Measurements from ENCODE around the gene GALNT10. TPM values are rescaled to one million over a fixed set of nuclear protein-coding genes. Genes with fewer than 3 reads are reported as not detected.

The GALNT10 gene
- total and polyA plus RNA-seq, 2 of the 4 experiments (the other 2 are of a cell fraction) = 46.2 to 67.0 TPM

DNA sequence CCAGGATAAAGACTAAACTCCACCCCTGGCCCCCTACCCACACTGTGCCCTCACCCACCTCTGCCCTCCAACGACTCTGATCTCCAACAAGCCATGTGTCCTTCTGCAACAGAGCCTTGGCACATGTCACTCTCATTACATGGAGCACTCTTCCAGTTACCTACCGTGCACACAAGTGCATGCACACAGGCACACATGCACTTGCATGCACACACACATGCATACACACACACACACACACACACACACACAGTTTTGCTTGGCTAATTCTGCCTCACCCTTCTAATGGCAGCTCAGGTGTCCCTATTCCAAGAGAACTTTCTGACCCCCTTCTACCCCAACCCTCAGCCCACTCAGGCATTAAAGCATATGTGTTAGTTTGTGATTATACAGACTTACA is 19.6 kb downstream of the GALNT10 start:
- WGBS, 2 experiments (ENCODE audit: extremely low coverage in 2 of 2, insufficient read length in 1 of 2) = 14% methylated on average over 1 of the region's 2 CpGs; no CpG with 5 or more reads in 1 of the 2 experiments
- Histone ChIP-seq H3K4me3 (ENCODE audit: insufficient read depth, low read depth, low read length) (no peak overlapping the region), H2BK120ac (ENCODE audit: low read depth, low read length) (peak overlapping the region; percentile 28; the same call in 1 of the 2 replicates), H3K9me1 (ENCODE audit: insufficient read depth, low read length) (peaks cover 41% of the 10 kb centered on the region), H2AK5ac (ENCODE audit: low read depth, low read length) (peak overlapping the region; percentile 59), H3K4ac (ENCODE audit: low read depth, low read length) (peak overlapping the region; percentile 68), H2AFZ (replicated peaks; ENCODE audit: low read length, poor library complexity) (peak overlapping the region; percentile 8), H3K23ac (ENCODE audit: low read depth, low read length) (0 out of 2 replicates have a peak overlapping the region, but pooled peaks have one; percentile 63), H3K27me3 (ENCODE audit: control insufficient read depth, insufficient read depth, low read length) (no peaks in the 10 kb centered on the region), H3K4me1 (ENCODE audit: control insufficient read depth, insufficient read depth, low read length) (peaks cover 17% of the 10 kb centered on the region), H3K79me1 (ENCODE audit: low read depth in 1 of 2, low read length in 2 of 2) (peaks cover 37 to 84% of the 10 kb centered on the region in 2 experiments), H3K14ac (replicated peaks; ENCODE audit: low read depth, low read length) (peak overlapping the region; percentile 69; the same call in 1 of the 2 replicates), H3K18ac (ENCODE audit: low read depth, low read length) (no peak overlapping the region), H3K4me2 (ENCODE audit: low read depth, low read length) (no peak overlapping the region), H3K9ac (ENCODE audit: low read depth, low read length) (no peak overlapping the region), H3K36me3 (ENCODE audit: control insufficient read depth, insufficient read depth, low read length) (peaks cover 5% of the 10 kb centered on the region), H2BK15ac (ENCODE audit: low read depth, low read length) (no peak overlapping the region; the same call in 2 of the 3 replicates), H3K56ac (ENCODE audit: extremely low read depth, insufficient read depth, low read length) (no peak overlapping the region), H2BK20ac (ENCODE audit: low read depth, low read length) (no peak overlapping the region), H3K9me3 (ENCODE audit: control insufficient read depth, insufficient read depth, low read length) (0 out of 2 replicates have a peak, but pooled peaks cover 4% of the 10 kb centered on the region), H4K20me1 (ENCODE audit: insufficient read depth, low read length) (peaks cover 4% of the 10 kb centered on the region; the same call in 1 of the 2 replicates), H3K27ac (ENCODE audit: insufficient read depth, low read length) (no peak overlapping the region), H4K8ac (ENCODE audit: low read depth in 2 of 2, low read length in 2 of 2) (peak overlapping the region in 1 of 2 experiments; percentile 67; a peak in 1 of 4 replicates), H2AK9ac (replicated peaks; ENCODE audit: low read depth, low read length, poor library complexity) (peak overlapping the region; percentile 7), H2BK5ac (ENCODE audit: low read depth, low read length, poor library complexity, severe bottlenecking) (peak overlapping the region; percentile 56), H4K5ac (ENCODE audit: low read depth, low read length) (no peak overlapping the region), H4K91ac (ENCODE audit: insufficient read depth, low read depth, low read length) (no peak overlapping the region)
- no peak for ATAC-seq (ENCODE audit: low read depth)
- no peak for TF ChIP-seq MAZ (IDR thresholded peaks at IDR 0.05; ENCODE audit: borderline replicate concordance, low read depth, low read length)
- TF ChIP-seq RAD21 (IDR thresholded peaks at IDR 0.05; ENCODE audit: low read length) = no peak
- TF ChIP-seq BHLHE40 (IDR thresholded peaks at IDR 0.05; ENCODE audit: low read depth, low read length) = no peak
- TF ChIP-seq RFX5 (IDR thresholded peaks at IDR 0.05; ENCODE audit: low read depth, low read length) = no peak
- TF ChIP-seq RCOR1 (IDR thresholded peaks at IDR 0.05; ENCODE audit: insufficient replicate concordance, low read length) = no peak
- CTCF ChIA-PET = no interaction called here
- dilution Hi-C loops (cut with HindIII; ENCODE audit: low sequenced_read_pairs, unreplicated experiment) = no loop called here
- in situ Hi-C loops (cut with MboI; ENCODE audit: low sequenced_read_pairs) = no loop called here
- POLR2A ChIA-PET (ENCODE audit: unreplicated experiment) = no interaction called here
- DNase-seq = no peak
- intact Hi-C loops (cut with micrococcal nuclease) = no loop called here
- BruUV-seq (replicated peaks) = no TSS peak

All from IMR-90 (cell line).